ENCODE measurements around the gene PDYN. TPM values are rescaled to one million over a fixed set of nuclear protein-coding genes. Genes with fewer than 3 reads are reported as not detected.

The PDYN gene
- total RNA-seq, 2 experiments from 2014 or later = not detected

- H3K4me3 Mint-ChIP-seq = no peak overlapping the region
- ATAC-seq (no peak), DNase-seq (peak; percentile 80)
- H3K27me3 Mint-ChIP-seq (ENCODE audit: low read depth) = peaks cover 4% of the 10 kb centered on the region
- H3K4me1 Mint-ChIP-seq (ENCODE audit: low read depth) = no peaks in the 10 kb centered on the region
- ChIA-PET CTCF (interaction anchor here (0.8 to 5.5 kb wide), 9 partner anchors 10 to 213 kb away, joined by 3 to 40 read pairs (median 4); no protein-coding TSS in a partner anchor), POLR2A (no interaction called here)
- H3K36me3 Mint-ChIP-seq (ENCODE audit: low read depth) = no peaks in the 10 kb centered on the region
- H3K9me3 Mint-ChIP-seq (ENCODE audit: insufficient read depth) = no peaks in the 10 kb centered on the region
- H3K27ac Mint-ChIP-seq = no peak overlapping the region
These were observed 12.1 kb upstream of the PDYN start for GRCh38 chr20:2005831-2006426.

GRCh38 chr20:2005359-2005758, 11.5 kb upstream of the PDYN start:
- H3K4me3 Mint-ChIP-seq = no peak overlapping the region

GRCh38 chr20:2004171-2004570, 10.3 kb upstream of the PDYN start:
- H3K4me1 Mint-ChIP-seq (ENCODE audit: low read depth) = no peaks in the 10 kb centered on the region
- H3K27ac Mint-ChIP-seq = no peak overlapping the region
- DNase-seq (no peak), ATAC-seq (no peak)
- H3K4me3 Mint-ChIP-seq = no peak overlapping the region
- CTCF ChIA-PET = no interaction called here
- H3K27me3 Mint-ChIP-seq (ENCODE audit: low read depth) = no peaks in the 10 kb centered on the region
- no peaks in the 10 kb centered on the region for H3K9me3 Mint-ChIP-seq (ENCODE audit: insufficient read depth)
- POLR2A ChIA-PET = no interaction called here
- no peaks in the 10 kb centered on the region for H3K36me3 Mint-ChIP-seq (ENCODE audit: low read depth)

More at GRCh38 chr20:2005359-2005758, 11.5 kb upstream of the PDYN start:
- no peak for DNase-seq
- H3K9me3 Mint-ChIP-seq (ENCODE audit: insufficient read depth) = no peaks in the 10 kb centered on the region
- H3K27ac Mint-ChIP-seq = no peak overlapping the region
- POLR2A ChIA-PET = no interaction called here
- H3K36me3 Mint-ChIP-seq (ENCODE audit: low read depth) = no peaks in the 10 kb centered on the region
- H3K4me1 Mint-ChIP-seq (ENCODE audit: low read depth) = no peaks in the 10 kb centered on the region
- CTCF ChIA-PET = interaction anchor here (1.2 to 5.5 kb wide), 4 partner anchors 88 to 180 kb away, joined by 3 to 40 read pairs (median 15); no protein-coding TSS in a partner anchor
- ATAC-seq = no peak
- peaks cover 4% of the 10 kb centered on the region for H3K27me3 Mint-ChIP-seq (ENCODE audit: low read depth)

GRCh38 chr20:2002365-2002764, 8.5 kb upstream of the PDYN start:
- H3K36me3 Mint-ChIP-seq (ENCODE audit: low read depth) = no peaks in the 10 kb centered on the region
- no peaks in the 10 kb centered on the region for H3K27me3 Mint-ChIP-seq (ENCODE audit: low read depth)
- H3K4me1 Mint-ChIP-seq (ENCODE audit: low read depth) = no peaks in the 10 kb centered on the region
- ATAC-seq (no peak), DNase-seq (no peak)
- H3K4me3 Mint-ChIP-seq = no peak overlapping the region
- H3K27ac Mint-ChIP-seq = no peak overlapping the region
- ChIA-PET CTCF (no interaction called here), POLR2A (no interaction called here)
- no peaks in the 10 kb centered on the region for H3K9me3 Mint-ChIP-seq (ENCODE audit: insufficient read depth)

GRCh38 chr20:2001119-2001518, 7.3 kb upstream of the PDYN start:
- H3K9me3 Mint-ChIP-seq (ENCODE audit: insufficient read depth) = no peaks in the 10 kb centered on the region
- H3K27me3 Mint-ChIP-seq (ENCODE audit: low read depth) = peaks cover 5% of the 10 kb centered on the region
- H3K27ac Mint-ChIP-seq = no peak overlapping the region
- DNase-seq (no peak), ATAC-seq (no peak)
- H3K4me3 Mint-ChIP-seq = no peak overlapping the region
- ChIA-PET CTCF (no interaction called here), POLR2A (no interaction called here)
- no peaks in the 10 kb centered on the region for H3K4me1 Mint-ChIP-seq (ENCODE audit: low read depth)
- no peaks in the 10 kb centered on the region for H3K36me3 Mint-ChIP-seq (ENCODE audit: low read depth)

- Mint-ChIP-seq H3K9me3 (ENCODE audit: insufficient read depth) (no peaks in the 10 kb centered on the region), H3K27ac (no peak overlapping the region), H3K27me3 (ENCODE audit: low read depth) (peaks cover 5% of the 10 kb centered on the region), H3K4me1 (ENCODE audit: low read depth) (no peaks in the 10 kb centered on the region), H3K36me3 (ENCODE audit: low read depth) (no peaks in the 10 kb centered on the region), H3K4me3 (no peak overlapping the region)
- no peak for ATAC-seq
- DNase-seq = no peak
- CTCF ChIA-PET = no interaction called here
- POLR2A ChIA-PET = no interaction called here
These were observed 6.4 kb upstream of the PDYN start for GRCh38 chr20:2000285-2000684.

GRCh38 chr20:1998715-1999114, 4.9 kb upstream of the PDYN start:
- Mint-ChIP-seq H3K27me3 (ENCODE audit: low read depth) (peaks cover 11% of the 10 kb centered on the region), H3K4me1 (ENCODE audit: low read depth) (no peaks in the 10 kb centered on the region), H3K27ac (no peak overlapping the region), H3K36me3 (ENCODE audit: low read depth) (no peaks in the 10 kb centered on the region), H3K4me3 (no peak overlapping the region), H3K9me3 (ENCODE audit: insufficient read depth) (no peaks in the 10 kb centered on the region)
- ChIA-PET CTCF (no interaction called here), POLR2A (no interaction called here)
- ATAC-seq (no peak), DNase-seq (no peak)

GRCh38 chr20:1998193-1998520, 4.3 kb upstream of the PDYN start:
- no peaks in the 10 kb centered on the region for H3K4me1 Mint-ChIP-seq (ENCODE audit: low read depth)
- CTCF ChIA-PET = no interaction called here
- no peaks in the 10 kb centered on the region for H3K9me3 Mint-ChIP-seq (ENCODE audit: insufficient read depth)
- H3K27me3 Mint-ChIP-seq (ENCODE audit: low read depth) = peaks cover 16% of the 10 kb centered on the region
- H3K27ac Mint-ChIP-seq = no peak overlapping the region
- POLR2A ChIA-PET = no interaction called here
- no peak for DNase-seq
- H3K36me3 Mint-ChIP-seq (ENCODE audit: low read depth) = no peaks in the 10 kb centered on the region
- no peak overlapping the region for H3K4me3 Mint-ChIP-seq
- no peak for ATAC-seq

- Mint-ChIP-seq H3K4me1 (ENCODE audit: low read depth) (no peaks in the 10 kb centered on the region), H3K27ac (no peak overlapping the region), H3K9me3 (ENCODE audit: insufficient read depth) (no peaks in the 10 kb centered on the region), H3K36me3 (ENCODE audit: low read depth) (no peaks in the 10 kb centered on the region), H3K27me3 (ENCODE audit: low read depth) (peaks cover 19% of the 10 kb centered on the region), H3K4me3 (no peak overlapping the region)
- ATAC-seq = no peak
- ChIA-PET POLR2A (interaction anchor here (0.7 kb wide), 1 partner anchor 538 kb away, joined by 3 read pairs; no protein-coding TSS in a partner anchor), CTCF (no interaction called here)
- no peak for DNase-seq
These were observed 3.8 kb upstream of the PDYN start for GRCh38 chr20:1997483-1998192.

- CTCF ChIA-PET = no interaction called here
- ATAC-seq (no peak), DNase-seq (no peak)
- Mint-ChIP-seq H3K9me3 (ENCODE audit: insufficient read depth) (no peaks in the 10 kb centered on the region), H3K4me3 (no peak overlapping the region), H3K27ac (no peak overlapping the region), H3K36me3 (ENCODE audit: low read depth) (no peaks in the 10 kb centered on the region), H3K27me3 (ENCODE audit: low read depth) (peaks cover 28% of the 10 kb centered on the region), H3K4me1 (ENCODE audit: low read depth) (no peaks in the 10 kb centered on the region)
- POLR2A ChIA-PET = no interaction called here
These were observed 1.9 kb upstream of the PDYN start for GRCh38 chr20:1995531-1996310.

GRCh38 chr20:1994627-1995026, 769 bp upstream of the PDYN start:
- H3K4me3 Mint-ChIP-seq = no peak overlapping the region
- no peaks in the 10 kb centered on the region for H3K36me3 Mint-ChIP-seq (ENCODE audit: low read depth)
- H3K27ac Mint-ChIP-seq = no peak overlapping the region
- no peaks in the 10 kb centered on the region for H3K9me3 Mint-ChIP-seq (ENCODE audit: insufficient read depth)
- POLR2A ChIA-PET = no interaction called here
- ATAC-seq = no peak
- H3K27me3 Mint-ChIP-seq (ENCODE audit: low read depth) = peaks cover 31% of the 10 kb centered on the region
- CTCF ChIA-PET = no interaction called here
- DNase-seq = no peak
- no peaks in the 10 kb centered on the region for H3K4me1 Mint-ChIP-seq (ENCODE audit: low read depth)

- ATAC-seq (no peak), DNase-seq (no peak)
- H3K9me3 Mint-ChIP-seq (ENCODE audit: insufficient read depth) = no peaks in the 10 kb centered on the region
- no peaks in the 10 kb centered on the region for H3K4me1 Mint-ChIP-seq (ENCODE audit: low read depth)
- no peaks in the 10 kb centered on the region for H3K36me3 Mint-ChIP-seq (ENCODE audit: low read depth)
- peaks cover 31% of the 10 kb centered on the region for H3K27me3 Mint-ChIP-seq (ENCODE audit: low read depth)
- POLR2A ChIA-PET = no interaction called here
- H3K27ac Mint-ChIP-seq = no peak overlapping the region
- H3K4me3 Mint-ChIP-seq = no peak overlapping the region
- CTCF ChIA-PET = no interaction called here
These were observed 1.3 kb downstream of the PDYN start for GRCh38 chr20:1992359-1993110.

Data from activated CD8-positive, alpha-beta T cell treated with anti-CD3 and anti-CD28 coated beads, Interleukin-2, amount 10 ng/mL, durations not matched to agents 7 days and 5 days (primary cell).